BJ (cell line): Measurements from ENCODE around the gene B9D2. TPM values are rescaled to one million over a fixed set of nuclear protein-coding genes. Genes with fewer than 3 reads are reported as not detected.
A peak's percentile ranks its signal among the peaks of the same experiment; 100 is the strongest.

Source experiments
- CTCF ChIA-PET: fragments of 350-600 bp; formaldehyde crosslinking; extraction: SDS; loops from one replicate; lab custom pipeline; 2021; ENCODE audit warnings: antibody characterized with exemption, inconsistent platforms; lab: Yijun Ruan, JAX
- POLR2A ChIA-PET: fragments of 300-600 bp; sonication (Branson Sonifier 250); formaldehyde crosslinking; extraction: SDS; loops from one replicate; lab custom pipeline; 2021; ENCODE audit warnings: antibody characterized with exemption; lab: Charles Lee
- DNase-seq: peaks from one replicate; pipeline ENCODE4 v3.0.0-alpha.2; 2011; ENCODE audit warnings: low read depth
- H3K27me3 ChIP-seq: 2 replicates; pipeline ENCODE4 v1.6.0; 2011; ENCODE audit warnings: low read length; ENCODE audit not compliant: control insufficient read depth, insufficient read depth
- H3K36me3 ChIP-seq: 2 replicates; pipeline ENCODE4 v1.5.1; 2011; ENCODE audit warnings: low read length; ENCODE audit not compliant: control insufficient read depth, insufficient read depth
- H3K4me3 ChIP-seq: 2 replicates; pipeline ENCODE4 v1.5.1; 2011; ENCODE audit warnings: low read depth, mild to moderate bottlenecking, control low read depth, low read length
- polyA minus RNA-seq: library from RNA; depleted of rRNA, polyadenylated mRNA; stranded (reverse); fragments of >200 nt; gene quantifications from 2 replicates; pipeline ENCODE4 v1.2.3, GENCODE V29; 2011; rRNA and poly(A)+ RNA removed
- polyA plus RNA-seq: library from polyadenylated mRNA; depleted of rRNA; stranded (reverse); fragments of >200 nt; gene quantifications from 2 replicates; pipeline ENCODE4 v1.2.3, GENCODE V29; 2011; rRNA removed
- TF ChIP-seq, protein P1 (sequence below): IDR thresholded peaks from 2 replicates; pipeline ENCODE4 v1.5.1; 2011; ENCODE audit warnings: low read depth, mild to moderate bottlenecking, control low read depth, inconsistent platforms, low read length, moderate library complexity; ENCODE audit not compliant: insufficient read depth

The B9D2 gene, protein sequence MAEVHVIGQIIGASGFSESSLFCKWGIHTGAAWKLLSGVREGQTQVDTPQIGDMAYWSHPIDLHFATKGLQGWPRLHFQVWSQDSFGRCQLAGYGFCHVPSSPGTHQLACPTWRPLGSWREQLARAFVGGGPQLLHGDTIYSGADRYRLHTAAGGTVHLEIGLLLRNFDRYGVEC
- polyA plus RNA-seq (6.6 and 10.9 TPM in 2 replicates), polyA minus RNA-seq (2.1 and 2.5 TPM in 2 replicates)

DNA sequence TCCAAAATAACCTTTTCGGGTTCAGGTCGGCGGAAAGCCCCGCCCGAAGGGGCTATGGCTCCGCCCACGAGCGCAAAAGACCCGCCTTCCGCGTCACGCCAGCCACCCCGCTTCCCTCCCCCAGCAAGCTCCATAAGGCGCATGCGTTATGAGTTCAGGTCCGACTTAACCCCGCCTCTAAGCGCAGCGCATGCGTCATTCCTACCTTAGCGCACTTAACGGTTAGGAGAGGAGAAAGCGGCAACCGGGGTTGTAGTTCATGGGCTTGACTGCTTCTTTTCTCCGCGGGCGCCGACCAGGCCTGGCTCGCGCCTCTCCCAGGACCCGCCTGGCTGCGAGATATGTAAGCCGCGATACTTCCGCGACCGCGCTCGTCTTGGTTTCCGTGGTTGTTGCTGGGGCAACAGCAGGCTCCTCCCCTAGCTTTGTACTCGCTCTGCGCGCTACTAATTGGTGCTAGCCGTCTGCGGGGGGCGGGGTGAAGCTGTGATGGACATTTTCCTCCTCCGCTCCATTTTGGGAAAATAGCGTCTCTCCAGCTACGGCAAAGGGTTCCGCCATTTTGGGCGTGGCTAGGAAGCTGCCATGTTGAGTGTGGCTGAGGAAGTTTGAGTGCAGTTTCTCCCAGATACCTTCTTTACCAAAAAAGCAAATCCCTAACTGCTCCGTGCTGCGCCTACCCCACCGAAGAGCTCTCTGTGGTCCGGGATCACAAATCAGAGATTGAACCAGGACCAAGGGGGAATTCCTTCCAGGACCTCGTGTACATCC lies at the start of gene B9D2:
Gene B9D2, minus strand, starts transcription at position 397 of the 771 bp plus-strand sequence. CDS start 630 bp downstream, outside the sequence.
- peak within 1 kb of the TSS; percentile 60 for H3K4me3 ChIP-seq
- ChIA-PET POLR2A (interaction anchor here (0.6 to 1.2 kb wide), 6 partner anchors 9 to 898 kb away, joined by 3 to 10 read pairs (median 4); partner anchors contain the start of genes BLVRB and TMEM91), CTCF (interaction anchor here (0.5 to 2.7 kb wide), 7 partner anchors 9 to 544 kb away, joined by 3 to 14 read pairs (median 3); partner anchors contain the start of gene TGFB1)
- DNase-seq: peak; percentile 89
- no peaks in the 10 kb centered on the region for H3K36me3 ChIP-seq
- no peaks in the 10 kb centered on the region for H3K27me3 ChIP-seq
- TF ChIP-seq, protein P1, sequence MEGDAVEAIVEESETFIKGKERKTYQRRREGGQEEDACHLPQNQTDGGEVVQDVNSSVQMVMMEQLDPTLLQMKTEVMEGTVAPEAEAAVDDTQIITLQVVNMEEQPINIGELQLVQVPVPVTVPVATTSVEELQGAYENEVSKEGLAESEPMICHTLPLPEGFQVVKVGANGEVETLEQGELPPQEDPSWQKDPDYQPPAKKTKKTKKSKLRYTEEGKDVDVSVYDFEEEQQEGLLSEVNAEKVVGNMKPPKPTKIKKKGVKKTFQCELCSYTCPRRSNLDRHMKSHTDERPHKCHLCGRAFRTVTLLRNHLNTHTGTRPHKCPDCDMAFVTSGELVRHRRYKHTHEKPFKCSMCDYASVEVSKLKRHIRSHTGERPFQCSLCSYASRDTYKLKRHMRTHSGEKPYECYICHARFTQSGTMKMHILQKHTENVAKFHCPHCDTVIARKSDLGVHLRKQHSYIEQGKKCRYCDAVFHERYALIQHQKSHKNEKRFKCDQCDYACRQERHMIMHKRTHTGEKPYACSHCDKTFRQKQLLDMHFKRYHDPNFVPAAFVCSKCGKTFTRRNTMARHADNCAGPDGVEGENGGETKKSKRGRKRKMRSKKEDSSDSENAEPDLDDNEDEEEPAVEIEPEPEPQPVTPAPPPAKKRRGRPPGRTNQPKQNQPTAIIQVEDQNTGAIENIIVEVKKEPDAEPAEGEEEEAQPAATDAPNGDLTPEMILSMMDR: no peak

DNA sequence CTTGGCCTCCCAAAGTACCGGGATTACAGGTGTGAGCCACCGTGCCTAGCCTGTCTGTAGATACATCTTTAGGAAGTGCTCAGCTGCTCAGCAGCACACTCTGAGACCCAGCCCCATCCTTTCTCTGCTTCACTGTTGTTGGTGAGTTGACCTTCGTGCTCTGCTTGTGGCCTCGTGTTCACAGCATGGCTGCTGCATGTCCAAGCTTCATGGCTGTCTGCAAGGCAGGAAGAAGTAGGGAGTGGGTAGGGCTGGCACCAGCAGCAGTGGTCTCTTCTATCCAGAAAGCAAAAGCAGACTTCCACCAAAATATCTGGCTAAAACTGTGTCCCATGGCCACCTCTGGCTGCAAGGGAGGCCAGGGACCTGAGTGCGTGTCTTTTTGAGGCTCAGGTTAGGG lies 49.0 kb upstream of the B9D2 start:
- no peaks in the 10 kb centered on the region for H3K27me3 ChIP-seq
- CTCF ChIA-PET: no interaction called here
- peaks cover 26% of the 10 kb centered on the region for H3K36me3 ChIP-seq
- DNase-seq: no peak
- no peak overlapping the region for H3K4me3 ChIP-seq
- TF ChIP-seq, protein P1: no peak
- POLR2A ChIA-PET: no interaction called here

DNA sequence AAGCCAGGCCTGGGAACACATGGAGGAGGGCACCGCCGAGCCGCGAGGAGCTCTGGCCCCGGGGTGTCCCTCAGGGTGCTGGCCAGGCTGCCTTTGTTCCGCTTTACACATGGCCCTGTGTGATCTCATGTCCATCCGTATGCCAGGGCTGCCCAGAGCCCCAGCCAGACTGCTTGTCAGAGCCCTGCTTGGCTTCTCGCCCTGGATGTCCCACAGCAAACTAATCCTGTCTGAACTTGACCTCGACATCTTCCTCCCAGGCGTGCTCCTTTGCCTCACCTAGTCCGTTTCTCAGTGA lies 48.0 kb upstream of the B9D2 start:
- Histone ChIP-seq H3K36me3 (peaks cover 26% of the 10 kb centered on the region), H3K27me3 (no peaks in the 10 kb centered on the region), H3K4me3 (no peak overlapping the region)
- no peak for DNase-seq
- TF ChIP-seq, protein P1: no peak
- CTCF ChIA-PET: no interaction called here
- POLR2A ChIA-PET: no interaction called here

DNA sequence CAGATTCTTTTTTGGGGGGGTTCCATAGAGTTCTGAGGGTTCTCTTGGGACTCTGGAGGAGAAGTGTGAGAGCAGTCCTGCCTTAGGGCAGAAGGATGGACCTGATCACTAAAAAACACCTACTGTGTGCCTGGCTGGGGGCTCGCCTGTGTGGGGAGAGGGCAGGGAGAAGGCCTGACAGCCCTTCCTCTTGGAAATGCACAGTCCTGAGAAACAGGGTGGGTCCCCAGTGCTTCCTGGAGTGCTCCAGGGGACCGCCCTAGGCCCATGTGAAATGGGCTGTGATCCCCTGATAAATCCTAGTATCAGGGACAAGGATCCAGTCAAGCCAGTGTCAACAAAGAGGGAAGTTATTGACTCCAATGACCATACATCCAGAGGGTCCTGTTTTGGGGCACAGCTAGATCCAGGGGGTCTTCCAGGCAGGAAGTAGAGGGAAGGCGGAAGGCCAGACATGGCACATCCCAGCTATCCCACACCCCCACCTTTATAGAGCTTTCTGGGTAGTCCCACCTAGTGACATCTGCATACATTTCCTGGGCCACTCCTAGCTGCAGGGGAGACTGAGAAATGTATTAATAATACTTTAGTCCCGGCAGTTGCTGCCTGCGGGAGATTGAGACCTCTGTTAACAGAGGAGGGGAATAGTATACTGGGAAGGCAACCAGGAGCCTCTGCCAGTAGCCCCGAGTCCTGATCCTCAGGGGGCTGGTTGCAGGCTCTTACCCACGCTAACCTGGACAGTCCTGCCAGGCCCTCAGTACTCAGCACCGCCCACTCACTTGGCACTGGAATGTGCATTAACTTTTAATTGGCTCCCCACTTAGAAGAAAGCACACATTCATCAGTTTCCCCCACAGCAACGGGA lies 47.4 kb upstream of the B9D2 start:
- ChIA-PET CTCF (no interaction called here), POLR2A (no interaction called here)
- DNase-seq: no peak
- TF ChIP-seq, protein P1: no peak
- peaks cover 25% of the 10 kb centered on the region for H3K36me3 ChIP-seq
- no peak overlapping the region for H3K4me3 ChIP-seq
- H3K27me3 ChIP-seq: no peaks in the 10 kb centered on the region
